ENCODE data around the gene CXXC5.
A peak's percentile ranks its signal among the peaks of the same experiment; 100 is the strongest.
"Not testable (repeated sequence)": the region's sequence is repeated elsewhere in the genome, so short reads cannot be mapped to it uniquely, and the experiment has no call there.

The CXXC5 gene

GRCh38 chr5:139648205-139649081 lies at the start of gene CXXC5:
Gene CXXC5, plus strand, starts transcription at chr5:139648349. Its CDS starts 32,175 bp downstream, at chr5:139680524.
- peak in 1 of 2 donors; percentile 46 for DNase-seq (ENCODE audit: low read depth in 1 of 2, low spot score in 1 of 2)

DNA sequence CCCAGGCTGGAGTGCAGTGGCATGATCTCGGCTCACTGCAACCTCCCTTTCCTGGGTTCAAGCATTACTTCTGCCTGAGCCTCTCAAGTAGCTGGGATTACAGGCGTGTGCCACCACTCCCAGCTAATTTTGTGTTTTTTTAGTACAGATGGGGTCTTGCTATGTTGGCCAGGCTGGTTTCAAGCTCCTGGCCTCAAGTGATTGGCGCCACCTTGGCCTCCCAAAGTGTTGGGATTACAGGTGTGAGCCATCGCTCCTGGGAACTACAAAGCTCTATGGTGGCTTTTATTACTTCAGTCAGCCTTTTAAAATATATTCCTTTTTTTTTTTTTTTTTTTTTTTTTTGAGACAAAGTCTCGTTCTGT lies 49.6 kb upstream of the CXXC5 start:
- not testable (repeated sequence) for DNase-seq (ENCODE audit: low read depth in 1 of 2, low spot score in 1 of 2)

- DNase-seq (ENCODE audit: low read depth in 1 of 2, low spot score in 1 of 2): no peak
Measured at GRCh38 chr5:139600336-139600949, 47.7 kb upstream of the CXXC5 start.

DNA sequence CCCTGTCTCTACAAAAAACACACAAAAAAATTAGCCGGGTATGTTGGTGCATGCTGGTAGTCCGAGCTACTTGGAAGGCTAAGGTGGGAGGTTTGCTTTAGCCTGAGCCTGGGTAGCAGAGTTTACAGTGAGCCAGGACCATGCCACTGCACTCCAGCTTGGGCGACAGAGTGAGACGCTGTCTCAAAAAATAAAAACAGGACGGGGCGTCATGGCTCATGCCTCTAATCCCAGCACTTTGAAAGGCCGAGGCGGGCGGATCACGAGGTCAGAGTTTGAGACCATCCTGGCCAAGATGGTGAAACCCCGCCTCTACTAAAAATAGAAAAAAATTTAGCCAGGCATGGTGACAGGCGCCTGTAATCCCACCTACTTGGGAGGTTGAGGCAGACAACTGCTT lies 46.7 kb upstream of the CXXC5 start:
- no peak for DNase-seq (ENCODE audit: low read depth in 1 of 2, low spot score in 1 of 2)

GRCh38 chr5:139601948-139602347 lies 46.2 kb upstream of the CXXC5 start:
- DNase-seq (ENCODE audit: low read depth in 1 of 2, low spot score in 1 of 2): not testable (repeated sequence)

GRCh38 chr5:139605887-139606286 lies 42.3 kb upstream of the CXXC5 start:
- no peak for DNase-seq (ENCODE audit: low read depth in 1 of 2, low spot score in 1 of 2)

DNA sequence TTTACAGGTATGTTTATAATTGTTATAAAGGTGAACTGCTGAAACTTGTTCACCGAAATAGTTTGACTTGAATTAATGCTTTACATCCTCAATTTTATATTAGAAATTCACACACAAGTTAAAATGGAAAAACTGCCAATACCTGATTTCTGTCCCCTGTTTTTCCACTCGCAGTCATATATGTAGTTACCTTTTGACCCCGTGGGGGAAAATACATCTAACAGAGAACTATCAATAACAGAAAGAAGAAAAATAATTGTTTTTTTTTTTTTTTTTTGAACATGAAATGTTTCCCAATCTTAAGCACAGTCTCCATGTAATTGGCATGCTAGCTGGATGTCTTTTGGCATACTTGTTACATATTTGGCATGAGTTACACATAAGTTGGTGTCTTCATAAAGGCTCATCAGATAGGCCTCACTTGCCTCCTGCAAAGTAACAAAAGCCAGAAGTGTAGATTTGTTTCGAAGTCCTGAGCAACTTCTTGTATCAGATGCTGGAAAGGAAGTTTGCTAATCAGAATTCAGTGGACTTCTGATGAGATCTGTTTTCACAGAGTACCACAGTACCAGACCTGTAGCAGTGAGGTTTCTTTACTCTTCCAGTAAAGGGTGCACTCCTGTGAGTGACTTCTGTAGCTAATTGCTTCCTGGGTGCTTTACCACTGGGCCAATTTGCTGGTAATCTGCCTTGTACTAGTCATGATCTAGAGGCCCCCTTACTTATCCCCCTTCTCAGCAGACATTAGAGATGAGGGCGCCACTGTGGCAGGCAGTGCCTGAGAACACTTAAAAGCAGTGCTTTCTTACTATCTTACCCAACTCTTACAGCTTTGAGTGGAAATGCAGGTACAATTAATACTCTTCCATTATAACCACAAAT lies 36.2 kb upstream of the CXXC5 start:
- no peak for DNase-seq (ENCODE audit: low read depth in 1 of 2, low spot score in 1 of 2)

- DNase-seq (ENCODE audit: low read depth in 1 of 2, low spot score in 1 of 2): no peak
Measured at GRCh38 chr5:139619861-139620260, 28.3 kb upstream of the CXXC5 start.

GRCh38 chr5:139625398-139625797 lies 22.8 kb upstream of the CXXC5 start:
- DNase-seq (ENCODE audit: low read depth in 1 of 2, low spot score in 1 of 2): not testable (repeated sequence)

DNA sequence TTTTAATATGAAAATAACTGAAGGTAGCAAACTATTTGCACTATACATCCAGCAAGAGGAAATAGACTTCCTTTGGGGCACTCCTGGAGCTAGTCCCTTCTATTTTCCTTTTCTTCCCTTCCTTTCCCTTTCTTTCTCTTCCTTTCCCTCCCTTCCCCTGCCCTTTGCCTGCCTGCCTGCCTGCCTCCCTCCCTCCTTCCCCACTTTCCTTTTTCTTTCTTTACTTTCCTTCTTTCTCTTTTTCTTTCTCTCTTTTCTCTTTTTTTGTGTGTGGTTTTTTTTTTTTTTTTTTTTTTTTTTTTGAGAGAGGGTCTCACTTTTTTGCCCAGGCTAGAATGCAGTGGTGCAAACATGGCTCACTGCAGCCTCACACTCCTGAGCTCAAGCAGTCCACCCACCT lies 17.3 kb upstream of the CXXC5 start:
- no peak for DNase-seq (ENCODE audit: low read depth in 1 of 2, low spot score in 1 of 2)

DNA sequence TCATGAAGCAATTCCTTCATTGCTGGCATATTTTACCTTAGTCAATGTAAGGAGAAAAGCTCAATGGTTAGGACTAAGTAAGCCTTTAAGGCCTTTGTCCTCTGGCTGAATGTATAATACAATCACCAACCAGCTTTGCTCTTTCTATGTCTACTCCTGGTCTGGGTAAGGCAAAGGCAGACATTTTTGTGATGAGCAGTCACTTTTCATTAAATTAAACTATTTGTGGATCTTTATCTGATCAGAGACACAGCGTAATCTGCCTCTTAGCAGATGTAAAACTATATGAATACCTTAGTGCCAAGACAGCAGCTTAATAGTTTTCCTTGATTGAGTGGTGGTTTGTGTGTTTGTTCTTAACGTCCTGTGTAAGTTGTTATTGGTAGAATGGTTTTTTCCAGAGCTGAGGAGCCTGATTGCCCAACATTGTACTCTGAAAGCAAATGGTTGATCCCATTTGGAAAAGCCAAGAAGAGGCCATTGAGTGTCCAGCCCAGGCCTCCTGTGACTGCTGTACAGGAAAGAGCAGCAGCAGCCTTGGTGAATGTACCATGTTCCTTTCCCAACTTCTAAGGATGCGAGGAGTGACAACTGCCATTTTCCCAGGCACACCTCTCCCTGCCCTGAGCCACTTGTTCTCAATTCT lies 16.5 kb upstream of the CXXC5 start:
- no peak for DNase-seq (ENCODE audit: low read depth in 1 of 2, low spot score in 1 of 2)

DNA sequence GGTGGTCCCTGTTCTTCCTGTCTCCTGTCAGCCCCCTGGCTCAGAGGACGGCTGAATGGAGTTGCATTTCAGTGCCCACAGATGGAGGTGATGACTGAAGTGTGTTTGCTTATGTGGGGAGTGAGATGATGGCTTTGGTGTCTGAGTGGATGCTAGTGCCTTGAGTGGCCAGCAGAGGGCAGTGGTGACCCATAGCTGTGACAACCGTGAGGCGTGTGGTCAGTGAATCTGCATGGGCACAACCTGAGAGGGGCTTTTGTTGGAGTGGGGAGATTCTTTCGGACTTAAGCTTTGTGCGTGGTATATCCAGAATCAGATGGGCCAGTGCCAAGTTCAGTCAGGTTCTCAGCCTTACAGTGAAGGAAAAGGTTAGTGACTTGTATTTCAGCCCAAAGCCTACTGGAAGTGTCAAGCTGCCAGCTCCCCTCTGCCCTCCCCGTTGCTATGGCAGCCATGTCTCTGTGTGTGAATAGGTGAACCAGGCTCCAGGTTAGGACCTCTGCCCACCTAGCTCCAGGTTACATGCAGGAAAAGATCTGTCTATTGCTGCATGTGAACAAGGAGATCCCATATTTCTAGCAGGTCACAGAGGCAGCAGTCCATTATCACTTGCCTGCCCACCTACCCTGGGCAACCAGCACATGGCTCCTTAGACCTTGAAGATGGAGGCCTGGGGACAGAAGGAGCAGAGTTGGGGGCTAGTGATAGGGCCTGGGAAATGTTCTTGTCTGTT lies 14.7 kb upstream of the CXXC5 start:
- peak; percentile 38 to 47 for DNase-seq (ENCODE audit: low read depth in 1 of 2, low spot score in 1 of 2)

DNA sequence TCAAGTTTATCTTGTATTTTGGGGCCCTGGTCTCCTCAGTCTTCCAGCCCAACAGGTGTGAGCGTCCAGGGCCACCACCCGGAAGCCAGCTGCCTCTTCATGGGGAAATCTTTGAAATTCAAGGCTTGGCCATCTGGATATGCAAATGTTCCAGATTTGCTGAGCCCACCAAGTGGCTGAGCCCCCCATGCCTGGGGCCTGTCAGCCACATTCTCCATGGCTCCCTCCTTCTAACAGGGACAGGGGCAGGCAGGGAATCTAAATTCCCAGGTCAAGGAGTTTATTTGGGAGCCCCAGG lies 14.2 kb upstream of the CXXC5 start:
- no peak for DNase-seq (ENCODE audit: low read depth in 1 of 2, low spot score in 1 of 2)

DNA sequence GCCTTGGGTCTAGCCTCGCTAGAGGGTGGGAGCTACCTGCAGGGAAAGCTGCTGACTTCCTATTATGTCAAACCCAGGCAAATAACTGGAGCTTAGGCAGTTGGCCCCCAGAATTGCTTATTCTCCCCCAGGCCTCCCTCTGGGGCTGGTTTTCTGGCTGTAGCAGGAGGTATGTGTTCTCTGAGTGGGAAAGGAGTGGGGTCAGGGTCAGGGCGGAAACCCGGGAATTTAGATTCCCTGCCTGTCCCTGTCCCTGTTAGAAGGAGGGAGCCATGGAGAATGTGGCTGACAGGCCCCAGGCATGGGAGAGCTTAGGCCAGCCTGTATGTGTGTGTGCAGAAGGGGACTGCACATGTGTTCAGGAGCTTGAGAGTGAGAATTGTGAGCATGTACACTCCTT lies 13.6 kb upstream of the CXXC5 start:
- no peak for DNase-seq (ENCODE audit: low read depth in 1 of 2, low spot score in 1 of 2)

GRCh38 chr5:139635191-139635590 lies 13.0 kb upstream of the CXXC5 start:
- DNase-seq (ENCODE audit: low read depth in 1 of 2, low spot score in 1 of 2): no peak

GRCh38 chr5:139635606-139636206 lies 12.4 kb upstream of the CXXC5 start:
- no peak for DNase-seq (ENCODE audit: low read depth in 1 of 2, low spot score in 1 of 2)

- DNase-seq (ENCODE audit: low read depth in 1 of 2, low spot score in 1 of 2): peak in 1 of 2 donors; percentile 18
Measured at GRCh38 chr5:139636207-139636792, 11.8 kb upstream of the CXXC5 start.

DNA sequence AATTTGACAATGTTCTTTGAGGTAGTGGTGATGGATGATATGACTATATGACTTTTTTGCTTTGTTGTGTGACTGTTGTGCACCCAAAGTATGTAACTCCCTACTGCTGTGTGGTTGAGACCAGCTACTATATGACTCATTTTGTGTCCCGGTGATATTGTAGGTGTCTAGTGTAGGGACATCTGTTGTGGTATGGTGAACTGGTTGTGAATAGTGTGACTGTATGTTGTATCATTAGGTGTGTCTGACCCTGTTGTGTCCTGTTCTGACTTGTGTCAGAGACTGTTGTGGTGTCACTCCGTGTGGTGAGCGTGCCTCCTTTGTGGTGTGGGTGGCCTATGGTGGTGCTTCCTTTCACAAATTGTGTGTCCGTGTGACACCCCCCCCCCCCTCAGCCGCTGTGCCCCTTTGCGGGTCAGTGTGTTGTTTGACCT lies 11.2 kb upstream of the CXXC5 start:
- DNase-seq (ENCODE audit: low read depth in 1 of 2, low spot score in 1 of 2): no peak

DNA sequence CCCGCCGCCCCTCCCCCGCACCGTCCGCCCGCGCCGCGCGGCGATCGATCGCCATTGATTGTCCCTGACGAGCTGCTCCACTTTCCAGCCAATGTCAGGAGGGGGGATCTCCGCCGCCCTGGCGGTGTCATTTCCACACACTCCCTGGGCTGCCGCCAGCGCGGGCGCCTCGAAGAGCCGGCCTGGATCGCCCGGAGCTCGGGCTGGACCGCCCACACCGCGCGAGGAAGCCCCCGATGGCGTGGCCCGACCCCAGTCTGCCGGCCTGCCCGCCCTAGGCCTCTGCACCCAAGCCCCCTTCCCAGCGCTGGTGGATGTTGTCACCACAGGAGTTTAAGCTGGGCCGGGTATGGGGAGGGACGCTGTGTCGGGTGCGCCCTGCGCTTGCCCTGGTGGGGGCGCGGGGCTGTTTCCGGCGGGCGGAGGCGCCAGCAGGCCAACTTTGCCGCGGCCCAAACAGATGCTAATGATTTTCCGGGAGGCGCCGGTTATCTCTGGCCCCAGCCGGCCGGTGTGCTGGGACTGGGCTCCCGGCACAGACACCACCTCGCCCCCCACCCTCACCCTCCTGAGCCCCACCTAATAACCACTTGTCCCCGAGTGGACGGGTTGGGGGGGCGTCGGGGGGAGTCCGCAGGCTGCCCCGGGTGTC lies 10.6 kb upstream of the CXXC5 start:
- DNase-seq (ENCODE audit: low read depth in 1 of 2, low spot score in 1 of 2): no peak

Measured in stimulated activated CD4-positive, alpha-beta T cell treated with anti-CD3 and anti-CD28 coated beads, Interleukin-15, amount 100 ng/mL, for 1 hour (primary cell).